Common myeloid progenitor, CD34-positive (primary cell): Measurements from ENCODE around the gene PKLR.
A peak's percentile ranks its signal among the peaks of the same experiment; 100 is the strongest.

Experiments used
- CTCF ChIA-PET: fragments of 350-600 bp; sonication (Branson Sonifier 250); formaldehyde crosslinking; loops from one replicate; lab custom pipeline; 2021; ENCODE audit warnings: antibody characterized with exemption; lab: Charles Lee
- POLR2A ChIA-PET: fragments of 350-600 bp; sonication (Branson Sonifier 250); formaldehyde crosslinking; loops from one replicate; lab custom pipeline; 2021; ENCODE audit warnings: antibody characterized with exemption; lab: Charles Lee
- DNase-seq, 3 donors: peaks; one replicate each; pipeline versions ENCODE4 v3.0.0 to v3.0.0-alpha.2; 2013
- H3K27ac ChIP-seq, 2 experiments: 1 replicate in 1 of 2; 2 replicates in 1 of 2; pipeline ENCODE4 v1.7.0; 2013; ENCODE audit warnings: inconsistent platforms in 2 of 2, low read length in 2 of 2, mild to moderate bottlenecking in 2 of 2, low read depth in 1 of 2, moderate library complexity in 1 of 2; ENCODE audit not compliant: severe bottlenecking in 2 of 2, insufficient read depth in 1 of 2, poor library complexity in 1 of 2
- H3K27me3 ChIP-seq, 5 experiments: replicated peaks in 2 of 5; 1 replicate in 3 of 5; 2 replicates in 2 of 5; pipeline versions ENCODE4 v1.6.1 to v1.7.0; 2013; ENCODE audit warnings: low read length in 4 of 5, mild to moderate bottlenecking in 2 of 5, moderate library complexity in 2 of 5, inconsistent platforms in 1 of 5; ENCODE audit not compliant: insufficient read depth in 5 of 5, control insufficient read depth in 4 of 5
- H3K36me3 ChIP-seq, 4 experiments: 1 replicate in 2 of 4; 2 replicates in 2 of 4; pipeline versions ENCODE4 v1.6.1 to v1.7.0; 2013; ENCODE audit warnings: low read length in 3 of 4, control low read depth in 1 of 4, mild to moderate bottlenecking in 1 of 4; ENCODE audit not compliant: control insufficient read depth in 4 of 4, insufficient read depth in 4 of 4
- H3K4me1 ChIP-seq, 4 experiments: 1 replicate in 3 of 4; 2 replicates in 1 of 4; pipeline versions ENCODE4 v1.6.1 to v1.7.1; 2013; ENCODE audit warnings: low read length in 3 of 4, mild to moderate bottlenecking in 3 of 4, control low read depth in 1 of 4, inconsistent platforms in 1 of 4, moderate library complexity in 1 of 4; ENCODE audit not compliant: control insufficient read depth in 4 of 4, insufficient read depth in 4 of 4; ENCODE audit errors: control extremely low read depth in 1 of 4
- H3K4me3 ChIP-seq, 7 experiments: 1 replicate in 4 of 7; 2 replicates in 3 of 7; pipeline versions ENCODE4 v1.5.1 to v1.7.0; 2013; ENCODE audit warnings: mild to moderate bottlenecking in 7 of 7, low read length in 6 of 7, moderate library complexity in 6 of 7, inconsistent platforms in 2 of 7, low read depth in 2 of 7, control low read depth in 1 of 7; ENCODE audit not compliant: insufficient read depth in 4 of 7, control insufficient read depth in 1 of 7; ENCODE audit errors: extremely low read depth in 1 of 7
- H3K9me3 ChIP-seq, 5 experiments: 1 replicate in 4 of 5; 2 replicates in 1 of 5; pipeline versions ENCODE4 v1.6.1 to v1.7.1; 2013; ENCODE audit warnings: low read length in 4 of 5, mild to moderate bottlenecking in 2 of 5, inconsistent platforms in 1 of 5, low read depth in 1 of 5, moderate library complexity in 1 of 5; ENCODE audit not compliant: control insufficient read depth in 4 of 5, insufficient read depth in 2 of 5; ENCODE audit errors: control extremely low read depth in 1 of 5
- WGBS: methylation state at CpG from one replicate; pipeline ENCODE4 v1.1.5; 2013; ENCODE audit not compliant: insufficient coverage; 5-methylcytosine and 5-hydroxymethylcytosine counted together

Gene PKLR

DNA sequence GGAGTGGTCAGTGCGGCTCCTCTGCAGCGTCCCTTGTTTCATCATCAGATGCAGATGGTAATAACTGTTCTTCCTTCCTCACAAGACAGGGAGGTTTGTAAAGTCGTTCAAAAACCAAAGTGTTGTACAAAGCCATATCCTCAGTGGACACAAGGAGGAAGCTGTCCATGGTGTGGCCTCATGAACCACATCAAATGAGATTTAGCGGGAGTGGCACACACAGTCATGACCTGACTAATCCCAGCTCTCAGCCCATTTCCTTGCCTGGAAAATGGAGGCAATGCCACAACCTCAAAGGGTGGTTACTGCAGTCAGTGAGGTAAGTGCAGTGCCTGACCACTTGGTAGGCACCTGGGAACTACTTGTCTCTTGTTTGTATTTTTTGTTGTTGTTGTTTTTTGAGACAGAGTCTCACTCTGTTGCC lies 59.4 kb downstream of the PKLR start:
- no peaks in the 10 kb centered on the region for H3K27me3 ChIP-seq
- H3K4me3 ChIP-seq = no peak overlapping the region
- 75% methylated on average over 4 of the region's 4 CpGs for WGBS
- peaks cover 6 to 39% (median 32%) of the 10 kb centered on the region in 4 experiments for H3K4me1 ChIP-seq
- ChIA-PET POLR2A (no interaction called here), CTCF (interaction anchor here (0.7 to 3.6 kb wide), 5 partner anchors 9 to 76 kb away, joined by 3 to 19 read pairs (median 4); partner anchors contain the start of genes MTX1 and THBS3)
- peak overlapping the region in 1 of 2 experiments; percentile 1 for H3K27ac ChIP-seq
- peaks cover 2 to 17% (median 12%) of the 10 kb centered on the region in 4 experiments for H3K36me3 ChIP-seq
- DNase-seq = peak in 1 of 3 donors; percentile 30
- no peaks in the 10 kb centered on the region for H3K9me3 ChIP-seq

DNA sequence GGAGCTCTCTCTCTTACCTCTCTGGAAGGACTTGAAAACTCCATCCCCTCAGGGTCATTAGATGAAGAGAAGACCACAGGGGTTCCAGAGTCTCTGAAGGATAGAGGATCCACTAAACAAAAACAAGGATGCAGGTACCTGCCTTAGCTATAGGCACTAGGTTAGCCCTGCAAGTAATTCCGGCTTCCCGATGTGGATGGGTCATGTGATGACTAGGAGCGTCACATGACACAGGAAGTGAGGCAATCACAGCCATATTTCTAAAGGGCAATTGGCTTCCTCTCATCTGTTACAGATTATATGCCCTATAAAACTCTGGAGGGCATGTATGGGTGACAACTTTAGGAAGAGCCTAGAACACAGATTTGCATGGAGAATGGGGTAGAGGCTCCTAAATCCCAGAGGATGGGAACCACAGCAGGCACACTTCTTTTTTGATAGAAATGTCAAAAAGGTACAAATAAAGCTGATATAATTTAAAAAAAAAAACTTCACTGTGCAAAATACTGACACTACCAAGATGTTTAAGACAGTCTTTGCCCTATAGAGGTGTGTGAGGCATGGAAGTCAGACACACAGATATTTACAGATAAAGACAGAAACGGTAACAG lies 60.1 kb downstream of the PKLR start:
- ChIA-PET POLR2A (interaction anchor here (0.6 kb wide), 1 partner anchor 301 kb away, joined by 3 read pairs; no protein-coding TSS in a partner anchor), CTCF (interaction anchor here (1.1 to 3.6 kb wide), 6 partner anchors 10 to 75 kb away, joined by 3 to 19 read pairs (median 3); partner anchors contain the start of genes KRTCAP2 and THBS3)
- peak; percentile 75 to 86 (median 85) for DNase-seq
- peak overlapping the region in 6 of 7 experiments; percentile 59 to 85 (median 64) for H3K4me3 ChIP-seq
- H3K27ac ChIP-seq = peak overlapping the region in 1 of 2 experiments; percentile 75
- H3K36me3 ChIP-seq = peaks cover 6 to 23% (median 13%) of the 10 kb centered on the region in 4 experiments
- H3K27me3 ChIP-seq = no peaks in the 10 kb centered on the region
- H3K4me1 ChIP-seq = peaks cover 6 to 39% (median 32%) of the 10 kb centered on the region in 4 experiments
- WGBS = 23% methylated on average over 3 of the region's 4 CpGs
- no peaks in the 10 kb centered on the region for H3K9me3 ChIP-seq
